Activated effector memory CD4-positive, alpha-beta T cell treated with anti-CD3 and anti-CD28 coated beads, Interleukin-2, amount 50 U/mL, for 16 hours (primary cell): Measurements from ENCODE around the gene SLC12A5.
A peak's percentile ranks its signal among the peaks of the same experiment; 100 is the strongest.

Source experiments
- DNase-seq: peaks from one replicate; pipeline ENCODE4 v3.0.0-alpha.2; 2020

Gene SLC12A5

DNA sequence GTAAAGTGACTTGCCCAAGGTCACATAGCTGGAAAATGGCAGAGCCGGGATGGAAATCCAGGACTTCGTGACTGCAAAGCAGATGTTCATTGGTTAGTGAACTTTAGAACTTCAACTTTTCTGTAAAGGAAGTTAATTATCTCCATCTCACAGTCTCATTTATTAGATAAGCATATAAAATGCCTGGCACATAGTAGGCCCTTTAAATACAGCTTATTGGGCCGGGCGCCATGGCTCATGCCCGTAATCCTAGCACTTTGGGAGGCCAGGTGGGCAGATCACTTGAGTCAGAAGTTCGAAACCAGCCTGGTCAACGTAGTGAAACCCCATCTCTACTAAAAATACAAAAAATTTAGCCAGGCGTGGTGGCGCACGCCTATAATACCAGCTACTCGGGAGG is 22.1 kb upstream of the SLC12A5 start:
- DNase-seq: no peak

GRCh38 chr20:46007671-46008070 is 21.3 kb upstream of the SLC12A5 start:
- DNase-seq: no peak

DNA sequence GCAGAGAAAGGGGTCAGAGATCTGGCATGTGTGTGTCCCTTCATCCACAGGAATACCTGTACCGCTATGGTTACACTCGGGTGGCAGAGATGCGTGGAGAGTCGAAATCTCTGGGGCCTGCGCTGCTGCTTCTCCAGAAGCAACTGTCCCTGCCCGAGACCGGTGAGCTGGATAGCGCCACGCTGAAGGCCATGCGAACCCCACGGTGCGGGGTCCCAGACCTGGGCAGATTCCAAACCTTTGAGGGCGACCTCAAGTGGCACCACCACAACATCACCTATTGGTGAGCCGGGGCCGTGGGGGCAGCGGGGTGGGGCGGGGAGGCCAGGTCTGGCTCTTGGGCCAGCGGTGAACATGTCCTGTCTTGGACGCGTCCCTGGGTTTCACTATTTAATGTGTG is 19.2 kb upstream of the SLC12A5 start:
- no peak for DNase-seq

DNA sequence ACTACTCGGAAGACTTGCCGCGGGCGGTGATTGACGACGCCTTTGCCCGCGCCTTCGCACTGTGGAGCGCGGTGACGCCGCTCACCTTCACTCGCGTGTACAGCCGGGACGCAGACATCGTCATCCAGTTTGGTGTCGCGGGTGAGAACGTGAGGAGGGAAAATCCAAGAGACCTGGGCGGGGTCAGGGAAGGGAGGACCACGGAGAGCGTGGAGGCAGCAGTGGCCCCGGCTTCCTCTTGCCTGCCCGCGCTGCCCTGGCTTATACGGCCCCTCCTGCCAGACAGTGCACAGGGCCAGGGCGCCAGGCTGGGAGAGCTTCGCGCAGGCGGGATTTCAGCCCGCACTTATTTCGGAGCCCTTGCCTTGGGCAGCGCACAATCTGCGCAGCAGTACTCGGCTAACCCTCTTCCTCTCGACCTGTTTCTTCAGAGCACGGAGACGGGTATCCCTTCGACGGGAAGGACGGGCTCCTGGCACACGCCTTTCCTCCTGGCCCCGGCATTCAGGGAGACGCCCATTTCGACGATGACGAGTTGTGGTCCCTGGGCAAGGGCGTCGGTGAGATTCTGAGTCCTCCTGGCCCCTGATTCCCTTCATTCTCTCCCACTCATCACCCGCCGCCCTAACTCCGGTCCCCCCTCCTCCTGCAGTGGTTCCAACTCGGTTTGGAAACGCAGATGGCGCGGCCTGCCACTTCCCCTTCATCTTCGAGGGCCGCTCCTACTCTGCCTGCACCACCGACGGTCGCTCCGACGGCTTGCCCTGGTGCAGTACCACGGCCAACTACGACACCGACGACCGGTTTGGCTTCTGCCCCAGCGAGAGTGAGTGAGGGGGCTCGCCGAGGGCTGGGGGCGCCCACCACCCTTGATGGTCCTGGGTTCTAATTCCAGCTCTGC is 18.3 kb upstream of the SLC12A5 start:
- peak; percentile 83 for DNase-seq

GRCh38 chr20:46011631-46012482 is 17.2 kb upstream of the SLC12A5 start:
- DNase-seq: peak; percentile 72

- DNase-seq: no peak
These were observed 16.1 kb upstream of the SLC12A5 start for GRCh38 chr20:46012921-46013320.

- DNase-seq: no peak
These were observed 15.6 kb upstream of the SLC12A5 start for GRCh38 chr20:46013322-46013828.

GRCh38 chr20:46013829-46014516 is 15.0 kb upstream of the SLC12A5 start:
- DNase-seq: peak; percentile 88

DNA sequence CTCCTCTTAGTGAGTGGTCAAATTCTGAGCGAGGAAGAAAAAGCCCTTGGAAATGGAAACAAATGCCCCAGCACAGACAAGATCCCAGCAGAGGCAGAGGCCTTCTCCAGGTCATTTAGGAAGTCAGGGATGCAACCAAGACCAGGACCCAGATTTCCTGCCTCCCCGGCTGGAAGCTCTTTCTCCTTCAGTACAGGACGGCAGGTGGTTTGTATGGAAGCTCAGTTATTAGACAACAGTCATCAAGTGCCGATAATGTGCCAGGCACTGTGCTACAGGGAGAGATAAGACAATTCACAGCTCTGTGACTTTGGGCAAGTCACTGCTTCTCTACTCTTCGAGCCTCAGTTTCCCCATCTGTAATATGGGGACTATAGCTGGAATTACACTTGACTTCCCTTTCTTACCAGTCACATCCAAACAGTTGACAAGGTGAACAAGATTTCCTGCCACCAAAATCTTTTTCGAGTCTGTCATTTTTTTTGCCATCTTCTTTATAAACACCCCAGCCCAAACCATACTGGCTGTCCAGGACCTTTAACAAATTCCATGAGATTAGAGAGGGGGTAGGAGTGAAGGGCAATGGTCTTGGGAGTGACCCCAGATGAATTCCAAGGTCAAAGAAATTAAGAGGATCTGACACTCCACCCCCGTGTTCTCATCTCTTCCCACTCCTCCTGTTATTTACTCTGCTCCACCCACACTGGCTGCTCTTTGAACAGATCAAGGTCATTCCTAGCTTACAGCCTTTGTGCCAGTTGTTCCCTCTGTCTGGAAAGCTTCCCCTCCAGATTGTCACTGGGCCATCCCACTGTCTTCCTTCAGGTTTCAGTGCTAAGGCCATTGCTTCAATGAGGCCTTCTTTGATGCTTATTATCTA is 14.3 kb upstream of the SLC12A5 start:
- DNase-seq: no peak

DNA sequence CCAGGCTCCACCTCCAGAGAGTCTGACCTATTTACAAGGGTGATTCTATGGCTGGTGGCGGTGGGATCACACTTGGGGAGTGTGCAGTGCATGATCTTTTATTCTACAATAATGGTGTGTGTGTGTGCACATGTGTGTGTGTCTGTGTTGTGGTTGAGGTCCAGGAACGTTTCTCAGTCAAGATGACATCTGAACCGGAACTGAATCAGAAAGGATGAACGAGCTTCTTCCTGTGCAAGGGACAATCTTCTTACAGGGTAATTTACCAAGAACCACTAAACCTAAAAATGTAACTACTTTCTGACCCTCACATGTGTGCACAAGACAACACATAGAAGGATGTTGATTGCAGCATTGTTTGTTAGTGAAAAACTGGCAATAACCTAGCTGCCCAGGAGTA is 11.7 kb upstream of the SLC12A5 start:
- DNase-seq: no peak

DNA sequence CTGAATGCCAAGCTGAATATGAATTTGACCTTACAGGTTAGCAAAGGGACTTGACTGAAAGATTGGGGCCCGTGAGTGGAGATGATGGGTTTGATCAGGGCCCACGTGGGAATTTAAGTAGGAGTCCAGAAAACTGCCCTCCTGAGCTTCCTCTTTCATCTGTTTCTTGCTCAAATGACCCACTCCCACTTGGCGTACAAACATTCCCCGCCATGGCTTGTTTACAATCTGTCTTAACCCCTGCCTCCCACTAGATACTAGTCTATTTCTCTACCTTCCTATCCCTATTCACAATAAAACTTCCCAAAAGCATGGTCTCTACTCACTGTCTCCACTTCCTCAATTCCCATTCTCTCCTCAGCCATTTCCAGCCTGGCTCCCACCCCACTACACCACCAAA is 10.9 kb upstream of the SLC12A5 start:
- DNase-seq: no peak

GRCh38 chr20:46018611-46019010 is 10.4 kb upstream of the SLC12A5 start:
- no peak for DNase-seq

- no peak for DNase-seq
These were observed 8.5 kb upstream of the SLC12A5 start for GRCh38 chr20:46020555-46020954.

- DNase-seq: peak; percentile 78
These were observed 7.4 kb upstream of the SLC12A5 start for GRCh38 chr20:46021361-46022359.

- DNase-seq: peak; percentile 91
These were observed 6.4 kb upstream of the SLC12A5 start for GRCh38 chr20:46022411-46023147.

DNA sequence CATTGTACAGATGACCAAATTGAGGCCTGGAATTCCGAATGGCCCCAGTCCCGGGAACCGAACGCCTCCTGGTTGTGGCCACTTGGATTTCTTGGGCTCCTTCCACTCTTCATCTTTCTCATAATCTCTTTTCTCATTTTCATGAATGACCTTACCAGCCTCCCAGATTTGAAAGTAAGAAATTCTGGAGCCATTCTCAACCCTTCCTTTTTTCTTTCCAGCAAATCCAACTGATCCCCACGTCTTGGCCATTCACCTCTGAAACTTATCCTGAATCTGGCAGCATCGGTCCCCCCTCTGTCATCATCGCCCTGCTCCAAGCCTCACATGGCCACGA is 5.9 kb upstream of the SLC12A5 start:
- no peak for DNase-seq

DNA sequence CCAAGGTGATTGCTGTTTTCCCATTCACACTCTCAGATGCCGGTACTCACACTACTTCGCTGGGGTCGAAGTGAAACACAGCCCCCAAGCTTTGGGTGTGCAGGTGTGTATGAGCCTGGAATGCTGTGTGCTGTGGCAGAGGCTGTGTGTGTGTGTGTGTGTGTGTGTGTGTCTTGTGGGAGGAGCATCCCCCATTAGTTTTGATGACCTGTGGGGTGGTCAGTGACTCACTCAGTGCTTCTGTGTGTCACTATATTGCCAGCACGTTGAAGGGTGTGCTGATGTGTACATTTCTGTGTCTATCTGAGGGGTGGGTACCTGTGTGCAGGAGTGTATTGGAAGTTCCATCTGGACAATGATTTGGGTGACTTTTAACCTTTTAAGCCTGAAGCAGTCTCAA is 5.0 kb upstream of the SLC12A5 start:
- no peak for DNase-seq

- no peak for DNase-seq
These were observed 3.6 kb upstream of the SLC12A5 start for GRCh38 chr20:46025376-46025783.

DNA sequence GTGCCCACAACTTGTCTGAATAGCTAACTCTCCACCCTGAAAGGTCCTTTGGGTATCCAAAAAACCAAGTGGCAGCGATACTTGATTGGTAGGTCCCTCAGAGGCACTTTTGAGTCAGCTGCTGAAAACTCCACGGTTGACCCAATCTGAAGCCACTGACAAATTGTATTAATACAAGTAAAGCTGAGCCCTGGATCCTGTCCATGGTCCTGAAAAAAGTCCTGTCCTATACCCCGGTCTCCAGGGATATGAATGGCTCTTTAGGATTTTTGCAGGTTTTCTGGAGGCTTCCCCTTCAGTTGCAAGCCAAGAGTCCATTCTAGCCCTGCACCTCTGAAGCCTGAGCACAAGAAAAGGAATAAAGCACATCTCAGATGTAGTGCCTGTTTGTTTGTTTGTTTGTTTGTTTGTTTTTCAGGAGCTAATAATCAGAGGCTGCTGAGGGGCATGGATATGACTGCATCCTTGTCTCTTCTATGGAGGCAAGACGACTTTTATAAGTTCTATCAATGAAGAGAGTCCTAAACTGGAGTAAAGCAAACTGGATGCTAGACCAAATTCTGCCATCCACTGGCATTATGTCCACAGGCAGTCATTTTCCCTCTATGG is 1.7 kb upstream of the SLC12A5 start:
- DNase-seq: no peak

GRCh38 chr20:46028110-46028509 is 905 bp upstream of the SLC12A5 start:
- DNase-seq: no peak
